A549 (cell line): ENCODE data around the gene EIF3D.

Experiments
- BCL3 ChIP-seq: fragments of >200 bp; sonication (Bioruptor Twin); formaldehyde crosslinking; IDR thresholded peaks from 3 replicates; pipeline ENCODE4 v1.6.1; 2016
- BHLHE40 ChIP-seq: IDR thresholded peaks from 2 replicates; pipeline ENCODE4 v1.6.1; 2012; ENCODE audit warnings: low read depth, low read length, inconsistent platforms
- CEBPB ChIP-seq, 2 experiments: fragments of >200 bp in 1 of 2; sonication (Bioruptor Twin) in 1 of 2; formaldehyde crosslinking in 1 of 2; IDR thresholded peaks; 2 replicates each; pipeline ENCODE4 v1.6.1; 2012 to 2016
- CTCF ChIP-seq: fragments of >200 bp; sonication (Bioruptor Twin); formaldehyde crosslinking; IDR thresholded peaks from 3 replicates; pipeline ENCODE4 v1.5.1; 2016
- ELK1 ChIP-seq: fragments of 150-350 bp; IDR thresholded peaks from 2 replicates; pipeline ENCODE4 v1.6.1; 2014; ENCODE audit warnings: low read depth, mild to moderate bottlenecking, low read length
- EP300 ChIP-seq, 2 experiments: fragments of >200 bp; sonication (Bioruptor Twin); formaldehyde crosslinking; IDR thresholded peaks; 2 replicates in 1 of 2; 3 replicates in 1 of 2; pipeline ENCODE4 v1.6.1; 2016 to 2017
- FOXS1 ChIP-seq: fragments of 250-450 bp; sonication (Bioruptor Pico); IDR thresholded peaks from 2 replicates; pipeline ENCODE4 v1.5.0; 2020; ENCODE audit warnings: mild to moderate bottlenecking, moderate library complexity
- JUN ChIP-seq, 2 experiments: fragments of >200 bp; sonication (Bioruptor Twin); formaldehyde crosslinking; IDR thresholded peaks; 2 replicates in 1 of 2; 3 replicates in 1 of 2; pipeline ENCODE4 v1.6.1; 2016 to 2017
- MAX ChIP-seq: IDR thresholded peaks from 2 replicates; pipeline ENCODE4 v1.6.1; 2012
- POLR2A ChIP-seq: IDR thresholded peaks from 2 replicates; pipeline ENCODE4 v1.6.1; 2012; ENCODE audit warnings: mild to moderate bottlenecking, low read length
- RNF2 ChIP-seq: fragments of 200-600 bp; sonication (generic); IDR thresholded peaks from 2 replicates; pipeline ENCODE4 v1.6.1; 2016; ENCODE audit warnings: low read depth, mild to moderate bottlenecking, antibody characterized with exemption, moderate library complexity, borderline replicate concordance
- SREBF2 ChIP-seq: fragments of 450-650 bp; IDR thresholded peaks from 2 replicates; pipeline ENCODE4 v1.6.1; 2014; ENCODE audit warnings: mild to moderate bottlenecking, moderate library complexity
- TP53 ChIP-seq: fragments of 250-450 bp; sonication (Bioruptor Pico); IDR thresholded peaks from 2 replicates; pipeline ENCODE4 v1.5.0; 2021; ENCODE audit warnings: mild to moderate bottlenecking, moderate library complexity
- USF2 ChIP-seq: fragments of 450-650 bp; IDR thresholded peaks from 2 replicates; pipeline ENCODE4 v1.6.1; 2014; ENCODE audit warnings: antibody characterized with exemption

DNA sequence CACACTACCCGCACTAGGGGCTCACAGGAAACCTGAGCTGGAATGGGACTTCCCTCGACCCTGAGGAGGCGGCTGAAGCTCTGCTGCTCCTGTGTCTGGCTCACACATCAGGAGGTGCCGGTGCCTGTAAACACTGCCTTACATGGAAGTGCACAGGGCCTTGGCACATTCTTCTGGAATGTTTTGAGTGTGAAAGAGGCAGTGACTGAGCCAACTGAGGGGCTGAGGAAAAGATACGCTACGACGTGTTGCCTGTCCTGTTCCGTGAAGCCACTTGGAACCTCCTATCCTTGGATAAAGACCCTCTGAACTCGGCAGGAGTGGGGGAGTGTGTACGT, 58.0 kb downstream of the EIF3D start:
- no peak for TF ChIP-seq CTCF
- TF ChIP-seq MAX = no peak
- TF ChIP-seq RNF2 = no peak
- no peak for TF ChIP-seq EP300 (IDR thresholded peaks at IDR 0.05)
- TF ChIP-seq ELK1 = no peak
- no peak for TF ChIP-seq POLR2A
- TF ChIP-seq TP53 = no peak
- no peak for TF ChIP-seq JUN (IDR thresholded peaks at IDR 0.05)
- no peak for TF ChIP-seq BCL3
- no peak for TF ChIP-seq CEBPB (IDR thresholded peaks at IDR 0.05)
- TF ChIP-seq BHLHE40 = no peak
- no peak for TF ChIP-seq USF2
- TF ChIP-seq SREBF2 = no peak
- TF ChIP-seq FOXS1 (CRISPR knock-in tag) = no peak
